PC-9 (cell line): ENCODE results near the gene GTPBP6. TPM values are rescaled to one million over a fixed set of nuclear protein-coding genes. Genes with fewer than 3 reads are reported as not detected.

Experiments
- BruUV-seq: library from RNA; stranded (reverse); fragments of 400-500 nt; replicated peaks from 2 replicates; lab custom pipeline; 2021; lab: Mats Ljungman, UMichigan
- CTCF ChIA-PET: fragments of 300-600 bp; sonication (Branson Sonifier 250); formaldehyde crosslinking; loops from one replicate; lab custom pipeline; 2022; ENCODE audit warnings: antibody characterized with exemption; lab: Charles Lee
- POLR2A ChIA-PET: fragments of 300-600 bp; sonication (Branson Sonifier 250); formaldehyde crosslinking; loops from one replicate; lab custom pipeline; 2022; ENCODE audit warnings: antibody characterized with exemption; ENCODE audit not compliant: unreplicated experiment; lab: Charles Lee
- DNase-seq, 2 experiments: peaks; one replicate each; pipeline versions ENCODE4 v3.0.0 to v3.0.0-alpha.2; 2015 to 2022; ENCODE audit warnings: mixed read lengths in 1 of 2
- H2AFZ ChIP-seq: fragments of 200-600 bp; sonication (generic); 2 replicates; pipeline ENCODE4 v1.8.1; 2017; ENCODE audit warnings: antibody characterized with exemption
- H3F3A ChIP-seq: fragments of 200-600 bp; sonication (generic); 2 replicates; pipeline ENCODE4 v1.8.1; 2017; ENCODE audit warnings: antibody characterized with exemption, mild to moderate bottlenecking, low read depth; ENCODE audit not compliant: insufficient read depth
- H3K27ac ChIP-seq: fragments of 200-600 bp; sonication (generic); 2 replicates; pipeline ENCODE4 v1.6.1; 2016; ENCODE audit warnings: mixed run types
- H3K27me3 ChIP-seq: fragments of 200-600 bp; sonication (generic); 2 replicates; pipeline ENCODE4 v1.6.1; 2016; ENCODE audit warnings: low read depth, mixed run types; ENCODE audit not compliant: insufficient read depth
- H3K36me3 ChIP-seq: fragments of 200-600 bp; sonication (generic); 2 replicates; pipeline ENCODE4 v1.6.1; 2016; ENCODE audit warnings: low read depth, mixed run types
- H3K4me1 ChIP-seq: fragments of 200-600 bp; sonication (generic); replicated peaks from 2 replicates; pipeline ENCODE4 v1.6.1; 2016; ENCODE audit warnings: mixed run types; ENCODE audit not compliant: insufficient read depth
- H3K4me2 ChIP-seq: fragments of 200-600 bp; sonication (generic); 2 replicates; pipeline ENCODE4 v1.6.1; 2017; ENCODE audit warnings: mixed run types
- H3K4me3 ChIP-seq: fragments of 200-600 bp; sonication (generic); 2 replicates; pipeline ENCODE4 v1.6.1; 2016; ENCODE audit warnings: mixed run types
- H3K79me2 ChIP-seq: fragments of 200-600 bp; sonication (generic); 2 replicates; pipeline ENCODE4 v1.6.1; 2017; ENCODE audit warnings: low read depth, mixed run types
- H3K9me2 ChIP-seq: fragments of 200-600 bp; sonication (generic); 2 replicates; pipeline ENCODE4 v1.8.1; 2017; ENCODE audit warnings: mild to moderate bottlenecking; ENCODE audit not compliant: insufficient read depth
- H3K9me3 ChIP-seq: fragments of 200-600 bp; sonication (generic); 2 replicates; pipeline ENCODE4 v1.8.1; 2016; ENCODE audit warnings: low read depth; ENCODE audit not compliant: insufficient read depth
- H4K20me1 ChIP-seq: fragments of 200-600 bp; sonication (generic); 2 replicates; pipeline ENCODE4 v1.8.1; 2017; ENCODE audit not compliant: insufficient read depth
- CTCF ChIP-seq: fragments of 200-600 bp; sonication (generic); conservative IDR thresholded peaks from 2 replicates; pipeline ENCODE4 v1.6.1; 2017; ENCODE audit warnings: mixed run types, antibody characterized with exemption, mild to moderate bottlenecking, moderate library complexity
- EZH2 ChIP-seq: fragments of 200-600 bp; sonication (generic); IDR thresholded peaks from 2 replicates; pipeline ENCODE4 v1.8.0; 2017; ENCODE audit warnings: antibody characterized with exemption, low read depth
- intact Hi-C: fragments of 100-400 bp; cut with micrococcal nuclease; formaldehyde crosslinking; loops from one replicate; pipeline ENCODE4 v1.10.0; 2022; ENCODE audit not compliant: unreplicated experiment
- total RNA-seq: library from RNA; stranded (reverse); gene quantifications from 2 replicates; pipeline ENCODE4 v1.2.3, GENCODE V29; 2021

GTPBP6 gene
- total RNA-seq, 1 experiment from 2014 or later = 43.5 TPM

DNA sequence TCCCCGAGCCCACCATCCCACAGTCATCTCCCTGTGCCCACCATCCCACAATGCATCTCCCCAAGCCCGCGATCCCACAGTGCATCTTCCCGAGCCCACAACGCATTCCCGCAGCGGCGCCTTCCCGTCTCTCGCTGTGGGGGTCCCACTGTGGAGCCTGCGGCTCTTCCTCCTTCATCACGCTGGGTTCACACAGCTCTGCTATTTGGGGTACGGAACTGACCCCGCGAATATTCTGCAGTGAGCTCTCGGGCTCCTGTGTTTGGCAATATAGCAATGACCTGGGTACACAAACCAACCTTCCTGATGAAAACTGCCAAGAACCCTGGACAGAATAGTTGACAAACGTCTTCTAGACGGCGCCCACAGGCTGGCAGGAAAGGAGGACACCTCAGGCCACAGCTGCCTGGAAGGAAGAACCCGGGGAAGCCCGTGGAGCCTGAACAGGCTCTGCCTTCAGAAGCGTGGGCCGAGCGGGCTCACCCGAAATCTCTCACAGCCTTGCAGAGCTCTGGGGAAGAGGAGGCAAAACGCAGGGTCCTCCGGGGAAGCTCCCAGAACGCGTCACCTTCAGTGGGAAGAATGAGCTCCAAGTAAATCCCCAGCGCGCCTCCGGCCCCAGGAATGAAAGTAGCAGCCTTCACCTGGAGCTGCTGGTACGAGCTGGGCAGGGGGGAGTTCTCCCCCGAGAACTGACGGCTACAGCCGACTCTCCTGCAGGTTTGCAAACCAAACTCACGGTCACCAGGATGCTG, 45.2 kb upstream of the GTPBP6 start:
- H3K27me3 ChIP-seq = no peaks in the 10 kb centered on the region
- ChIA-PET POLR2A (no interaction called here), CTCF (no interaction called here)
- H3K9me2 ChIP-seq = no peaks in the 10 kb centered on the region
- no peaks in the 10 kb centered on the region for H3K79me2 ChIP-seq
- no peaks in the 10 kb centered on the region for H3F3A ChIP-seq
- no peak overlapping the region for H2AFZ ChIP-seq
- BruUV-seq = no TSS peak
- intact Hi-C loops = no loop called here
- no peak for DNase-seq
- H3K27ac ChIP-seq = no peak overlapping the region
- H3K4me3 ChIP-seq = no peak overlapping the region
- H3K4me1 ChIP-seq = no peaks in the 10 kb centered on the region
- H3K4me2 ChIP-seq = no peak overlapping the region
- no peaks in the 10 kb centered on the region for H4K20me1 ChIP-seq
- no peaks in the 10 kb centered on the region for H3K36me3 ChIP-seq
- no peaks in the 10 kb centered on the region for H3K9me3 ChIP-seq
- no peak for TF ChIP-seq CTCF
- no peak for TF ChIP-seq EZH2

- no TSS peak for BruUV-seq
- Histone ChIP-seq H3K9me2 (no peaks in the 10 kb centered on the region), H2AFZ (no peak overlapping the region), H3K27ac (no peak overlapping the region), H3K4me2 (no peak overlapping the region), H3K27me3 (no peaks in the 10 kb centered on the region), H3K9me3 (no peaks in the 10 kb centered on the region), H4K20me1 (no peaks in the 10 kb centered on the region), H3K4me1 (no peaks in the 10 kb centered on the region), H3F3A (no peaks in the 10 kb centered on the region), H3K79me2 (no peaks in the 10 kb centered on the region), H3K4me3 (no peak overlapping the region), H3K36me3 (no peaks in the 10 kb centered on the region)
- TF ChIP-seq EZH2 = no peak
- no peak for TF ChIP-seq CTCF
- ChIA-PET CTCF (no interaction called here), POLR2A (no interaction called here)
- intact Hi-C loops = no loop called here
- no peak for DNase-seq
Measured at GRCh38 chrX:362937-363620, 44.5 kb upstream of the GTPBP6 start.

DNA sequence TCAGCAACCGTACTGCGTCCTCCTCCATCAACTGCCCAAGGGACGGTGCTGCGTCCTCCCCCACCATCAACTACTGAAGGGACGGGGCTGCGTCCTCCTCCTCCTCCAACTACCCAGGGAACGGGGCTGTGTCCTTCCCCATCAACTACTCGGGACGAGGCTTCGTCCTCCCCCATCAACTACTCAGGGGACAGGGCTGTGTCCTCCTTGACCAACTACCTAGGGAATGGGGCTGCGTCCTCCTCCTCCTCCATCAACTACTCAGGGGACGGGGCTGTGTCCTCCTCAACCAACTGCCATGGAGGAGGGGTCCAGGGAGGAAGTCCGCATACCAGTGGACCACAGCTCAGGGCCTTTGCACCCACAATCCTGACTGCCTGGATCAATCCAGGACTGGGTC, 43.8 kb upstream of the GTPBP6 start:
- Histone ChIP-seq H3K4me3 (no peak overlapping the region), H3K79me2 (no peaks in the 10 kb centered on the region), H3F3A (no peaks in the 10 kb centered on the region), H3K4me2 (no peak overlapping the region), H3K27me3 (no peaks in the 10 kb centered on the region), H3K9me2 (no peaks in the 10 kb centered on the region), H3K4me1 (no peaks in the 10 kb centered on the region), H2AFZ (no peak overlapping the region), H3K27ac (no peak overlapping the region), H3K9me3 (no peaks in the 10 kb centered on the region), H3K36me3 (no peaks in the 10 kb centered on the region), H4K20me1 (no peaks in the 10 kb centered on the region)
- intact Hi-C loops = no loop called here
- TF ChIP-seq EZH2 = no peak
- no peak for TF ChIP-seq CTCF
- no peak for DNase-seq
- ChIA-PET CTCF (no interaction called here), POLR2A (no interaction called here)
- no TSS peak for BruUV-seq
